OCI-LY7 (cell line): ENCODE results near the gene GNG7. TPM values are rescaled to one million over a fixed set of nuclear protein-coding genes. Genes with fewer than 3 reads are reported as not detected.
A peak's percentile ranks its signal among the peaks of the same experiment; 100 is the strongest.

Experiments
- BruUV-seq: library from RNA; stranded (reverse); fragments of 400-500 nt; replicated peaks from 2 replicates; lab custom pipeline; 2021; lab: Mats Ljungman, UMichigan
- CTCF ChIA-PET: fragments of 300-600 bp; sonication (Branson Sonifier 250); formaldehyde crosslinking; loops from one replicate; lab custom pipeline; 2022; ENCODE audit warnings: antibody characterized with exemption; ENCODE audit not compliant: unreplicated experiment; lab: Charles Lee
- POLR2A ChIA-PET: fragments of 300-600 bp; sonication (Branson Sonifier 250); formaldehyde crosslinking; loops from one replicate; lab custom pipeline; 2022; ENCODE audit warnings: antibody characterized with exemption; lab: Charles Lee
- DNase-seq: peaks from one replicate; pipeline ENCODE4 v3.0.0-alpha.2; 2015; ENCODE audit warnings: low spot score
- H2AFZ ChIP-seq: fragments of 200-600 bp; sonication (generic), shearing (Covaris generic); 2 replicates; pipeline ENCODE4 v1.6.1; 2014; ENCODE audit warnings: mild to moderate bottlenecking, antibody characterized with exemption, low read length, moderate library complexity
- H3K27ac ChIP-seq: fragments of 200-600 bp; sonication (generic); 2 replicates; pipeline ENCODE4 v1.5.1; 2014; ENCODE audit warnings: mixed run types, low read depth, mild to moderate bottlenecking, moderate library complexity, low read length, inconsistent platforms; ENCODE audit not compliant: poor library complexity, severe bottlenecking
- H3K36me3 ChIP-seq: fragments of 200-600 bp; sonication (generic); 2 replicates; pipeline ENCODE4 v1.6.1; 2014; ENCODE audit warnings: mild to moderate bottlenecking, antibody characterized with exemption, low read length, moderate library complexity, mixed read lengths; ENCODE audit not compliant: insufficient read depth
- H3K4me1 ChIP-seq: fragments of 200-600 bp; sonication (generic); 2 replicates; pipeline ENCODE4 v1.5.1; 2014; ENCODE audit warnings: mild to moderate bottlenecking, low read length; ENCODE audit not compliant: insufficient read depth, poor library complexity, severe bottlenecking
- H3K4me2 ChIP-seq: fragments of 200-600 bp; sonication (generic); 2 replicates; pipeline ENCODE4 v1.6.1; 2014; ENCODE audit warnings: mild to moderate bottlenecking, low read length
- H3K4me3 ChIP-seq: fragments of 200-600 bp; sonication (generic); 2 replicates; pipeline ENCODE4 v1.5.1; 2014; ENCODE audit warnings: mild to moderate bottlenecking, low read depth, low read length; ENCODE audit not compliant: poor library complexity, severe bottlenecking
- H3K79me2 ChIP-seq: fragments of 200-600 bp; sonication (generic); 2 replicates; pipeline ENCODE4 v1.6.1; 2016; ENCODE audit warnings: low read depth, mild to moderate bottlenecking, low read length, moderate library complexity, mixed read lengths; ENCODE audit not compliant: insufficient read depth
- H3K9me2 ChIP-seq: fragments of 200-600 bp; sonication (generic); 2 replicates; pipeline ENCODE4 v1.6.1; 2016; ENCODE audit warnings: mild to moderate bottlenecking, low read length, mixed read lengths; ENCODE audit not compliant: insufficient read depth
- H3K9me3 ChIP-seq: fragments of 200-600 bp; sonication (generic); 2 replicates; pipeline ENCODE4 v1.6.1; 2014; ENCODE audit warnings: mild to moderate bottlenecking, mixed run types, low read length, mixed read lengths
- H4K20me1 ChIP-seq: fragments of 200-600 bp; sonication (generic); 2 replicates; pipeline ENCODE4 v1.6.1; 2014; ENCODE audit warnings: mild to moderate bottlenecking, antibody characterized with exemption, low read length, moderate library complexity, mixed read lengths; ENCODE audit not compliant: insufficient read depth
- EZH2phosphoT487 ChIP-seq: fragments of 200-600 bp; sonication (generic); IDR thresholded peaks from 2 replicates; pipeline ENCODE4 v1.6.1; 2018; ENCODE audit warnings: low read depth, borderline replicate concordance, mild to moderate bottlenecking, mixed run types, antibody characterized with exemption, low read length, moderate library complexity, mixed read lengths
- intact Hi-C: fragments of 100-400 bp; cut with micrococcal nuclease; formaldehyde crosslinking; loops from one replicate; pipeline ENCODE4 v1.10.0; 2022; ENCODE audit not compliant: unreplicated experiment
- total RNA-seq, 2 experiments: library from RNA; depleted of rRNA in 1 of 2; stranded (reverse); fragments of >200 nt in 1 of 2; shearing (Covaris generic) in 1 of 2; gene quantifications; 2 replicates each; pipeline ENCODE4 v1.2.3, GENCODE V29; 2014 to 2022
- TF ChIP-seq, protein P1 (sequence below): fragments of 200-600 bp; sonication (generic); conservative IDR thresholded peaks from 2 replicates; pipeline ENCODE4 v1.5.1; 2014; ENCODE audit warnings: mild to moderate bottlenecking, antibody characterized with exemption, low read length, moderate library complexity, mixed read lengths

GNG7 gene
- total RNA-seq, 2 experiments from 2014 or later: 13.9 to 15.3 TPM

DNA sequence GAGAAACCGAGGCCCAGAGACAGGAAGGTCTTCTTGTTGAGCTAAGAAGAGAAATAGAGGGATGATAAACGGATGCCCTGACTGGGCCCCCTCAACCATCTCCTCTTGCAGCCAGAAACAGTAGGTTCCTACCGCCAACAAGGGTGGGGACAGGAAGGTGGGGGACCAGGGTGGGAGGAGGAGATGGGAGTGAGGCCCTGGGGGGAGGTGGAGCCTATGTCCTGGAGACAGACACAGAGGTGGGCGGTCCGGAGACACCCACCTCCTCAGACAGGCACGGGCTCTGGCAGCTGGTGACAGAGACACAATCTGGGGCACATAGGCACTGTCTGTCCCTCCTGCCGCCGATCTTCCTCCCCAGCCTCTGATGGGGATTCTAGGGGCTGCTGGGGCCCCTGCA is 209.6 kb downstream of the GNG7 start:
- Histone ChIP-seq H3K79me2 (no peaks in the 10 kb centered on the region), H2AFZ (no peak overlapping the region), H3K9me2 (no peaks in the 10 kb centered on the region), H3K4me1 (peaks cover 80% of the 10 kb centered on the region), H3K4me3 (no peak overlapping the region), H4K20me1 (no peaks in the 10 kb centered on the region), H3K4me2 (peak overlapping the region; percentile 40), H3K9me3 (no peaks in the 10 kb centered on the region), H3K27ac (peak overlapping the region; percentile 40), H3K36me3 (no peaks in the 10 kb centered on the region)
- TF ChIP-seq, protein P1, sequence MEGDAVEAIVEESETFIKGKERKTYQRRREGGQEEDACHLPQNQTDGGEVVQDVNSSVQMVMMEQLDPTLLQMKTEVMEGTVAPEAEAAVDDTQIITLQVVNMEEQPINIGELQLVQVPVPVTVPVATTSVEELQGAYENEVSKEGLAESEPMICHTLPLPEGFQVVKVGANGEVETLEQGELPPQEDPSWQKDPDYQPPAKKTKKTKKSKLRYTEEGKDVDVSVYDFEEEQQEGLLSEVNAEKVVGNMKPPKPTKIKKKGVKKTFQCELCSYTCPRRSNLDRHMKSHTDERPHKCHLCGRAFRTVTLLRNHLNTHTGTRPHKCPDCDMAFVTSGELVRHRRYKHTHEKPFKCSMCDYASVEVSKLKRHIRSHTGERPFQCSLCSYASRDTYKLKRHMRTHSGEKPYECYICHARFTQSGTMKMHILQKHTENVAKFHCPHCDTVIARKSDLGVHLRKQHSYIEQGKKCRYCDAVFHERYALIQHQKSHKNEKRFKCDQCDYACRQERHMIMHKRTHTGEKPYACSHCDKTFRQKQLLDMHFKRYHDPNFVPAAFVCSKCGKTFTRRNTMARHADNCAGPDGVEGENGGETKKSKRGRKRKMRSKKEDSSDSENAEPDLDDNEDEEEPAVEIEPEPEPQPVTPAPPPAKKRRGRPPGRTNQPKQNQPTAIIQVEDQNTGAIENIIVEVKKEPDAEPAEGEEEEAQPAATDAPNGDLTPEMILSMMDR: no peak
- no peak for TF ChIP-seq EZH2phosphoT487
- intact Hi-C loops: no loop called here
- ChIA-PET POLR2A (interaction anchor here (1.6 kb wide), 1 partner anchor 15 kb away, joined by 4 read pairs; no protein-coding TSS in a partner anchor), CTCF (no interaction called here)
- no TSS peak for BruUV-seq
- no peak for DNase-seq

DNA sequence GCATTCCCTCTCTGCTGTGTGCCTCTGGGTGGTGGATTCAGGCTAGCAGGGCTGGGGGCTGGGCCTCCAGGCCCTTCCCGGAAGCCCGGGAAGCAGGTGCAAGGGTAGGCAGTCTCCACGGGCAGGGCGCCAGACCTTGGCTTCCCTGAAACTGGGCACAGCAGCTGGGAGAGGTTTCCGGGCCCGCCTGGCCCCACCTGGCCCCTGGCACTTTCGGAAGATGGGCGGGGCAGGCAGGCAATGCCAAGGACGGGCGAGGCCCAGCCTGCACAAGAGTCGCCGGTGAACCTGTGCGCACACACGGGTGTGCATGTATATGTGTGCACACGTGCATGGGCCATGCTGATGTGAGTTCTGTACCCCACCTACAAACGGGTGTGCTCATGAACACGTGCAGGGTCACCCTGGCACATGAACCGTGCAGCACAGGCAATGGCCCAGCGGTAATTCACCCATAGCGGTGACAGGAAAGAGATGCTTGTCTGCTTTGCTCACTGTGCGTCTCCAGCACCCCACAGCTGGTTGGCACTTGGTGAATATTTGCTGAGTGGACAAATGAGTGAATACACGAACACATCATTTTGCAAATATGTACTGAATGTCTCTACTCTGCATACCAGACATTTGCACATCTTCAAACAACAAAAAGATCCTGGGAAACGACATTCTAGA is 211.2 kb downstream of the GNG7 start:
- POLR2A ChIA-PET: interaction anchor here (0.6 to 2.0 kb wide), 2 partner anchors 15 to 116 kb away, joined by 3 to 6 read pairs; partner anchors contain the start of gene GADD45B
- no peak for TF ChIP-seq EZH2phosphoT487
- TF ChIP-seq, protein P1: no peak
- H2AFZ ChIP-seq: peak overlapping the region; percentile 59

DNA sequence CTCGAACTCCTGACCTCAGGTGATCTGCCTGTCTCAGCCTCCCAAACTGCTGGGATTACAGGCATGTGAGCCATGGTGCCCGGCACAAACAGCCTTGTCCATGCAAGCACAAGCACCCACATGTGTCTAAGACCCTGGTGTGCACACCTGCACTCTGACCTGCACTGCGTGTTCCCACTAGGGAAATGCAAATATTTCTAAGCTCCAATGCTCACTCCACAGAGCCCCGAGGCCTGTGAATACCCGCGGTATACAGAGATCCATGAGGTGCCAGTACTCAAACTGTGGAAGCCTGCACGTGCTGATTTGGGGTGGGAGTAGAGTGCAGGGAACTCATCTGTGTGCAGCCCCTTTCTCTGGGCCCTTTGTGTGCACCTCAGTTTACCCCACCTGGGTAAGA is 211.8 kb downstream of the GNG7 start:
- CTCF ChIA-PET: no interaction called here
- Histone ChIP-seq H3K9me3 (peaks cover 5% of the 10 kb centered on the region; the same call in 1 of the 2 replicates), H3K79me2 (no peaks in the 10 kb centered on the region), H3K4me3 (peak overlapping the region; percentile 27), H4K20me1 (no peaks in the 10 kb centered on the region), H3K9me2 (no peaks in the 10 kb centered on the region), H3K4me2 (peak overlapping the region; percentile 66), H2AFZ (peak overlapping the region; percentile 59), H3K4me1 (peaks cover 86% of the 10 kb centered on the region), H3K27ac (peak overlapping the region; percentile 76), H3K36me3 (no peaks in the 10 kb centered on the region)
- POLR2A ChIA-PET: interaction anchor here (0.6 to 2.0 kb wide), 2 partner anchors 15 to 117 kb away, joined by 3 to 6 read pairs; partner anchors contain the start of gene GADD45B
- intact Hi-C loops: loop anchor here (1.0 kb wide), 1 partner anchor 15 kb away; no protein-coding TSS in a partner anchor
- peak; percentile 77 for DNase-seq
- no peak for TF ChIP-seq EZH2phosphoT487
- TF ChIP-seq, protein P1: no peak
- BruUV-seq: no TSS peak

More for the DNA sequence above, 211.2 kb downstream of the GNG7 start:
- no peaks in the 10 kb centered on the region for H4K20me1 ChIP-seq
- H3K36me3 ChIP-seq: no peaks in the 10 kb centered on the region
- CTCF ChIA-PET: no interaction called here
- H3K4me3 ChIP-seq: peak overlapping the region; percentile 27
- H3K9me3 ChIP-seq: peaks cover 5% of the 10 kb centered on the region; the same call in 1 of the 2 replicates
- no TSS peak for BruUV-seq
- peak overlapping the region; percentile 76 for H3K27ac ChIP-seq
- peak overlapping the region; percentile 66 for H3K4me2 ChIP-seq
- peaks cover 82% of the 10 kb centered on the region for H3K4me1 ChIP-seq
- peak; percentile 72 for DNase-seq
- no peaks in the 10 kb centered on the region for H3K79me2 ChIP-seq
- no peaks in the 10 kb centered on the region for H3K9me2 ChIP-seq
- intact Hi-C loops: loop anchor here (1.0 kb wide), 1 partner anchor 16 kb away; no protein-coding TSS in a partner anchor
